WERI-Rb-1 (cell line): Measurements from ENCODE around the gene ATP1B1.

Experiments used
- DNase-seq: peaks from one replicate; pipeline ENCODE4 v3.0.0-alpha.2; 2020
- H3K27ac ChIP-seq: fragments of 250-450 bp; sonication (Bioruptor Pico); 2 replicates; pipeline ENCODE4 v1.5.1; 2020; ENCODE audit warnings: mild to moderate bottlenecking, moderate library complexity
- H3K27me3 ChIP-seq: fragments of 250-450 bp; sonication (Bioruptor Pico); 2 replicates; pipeline ENCODE4 v1.5.1; 2021; ENCODE audit warnings: mild to moderate bottlenecking, low read depth, moderate library complexity; ENCODE audit not compliant: insufficient read depth, severe bottlenecking
- H3K36me3 ChIP-seq: fragments of 250-450 bp; sonication (Bioruptor Pico); 2 replicates; pipeline ENCODE4 v1.5.1; 2020; ENCODE audit warnings: mild to moderate bottlenecking, moderate library complexity
- H3K4me3 ChIP-seq: 2 replicates; pipeline ENCODE4 v1.5.1; 2011; ENCODE audit warnings: low read depth, mild to moderate bottlenecking, control low read depth, low read length
- H3K9me3 ChIP-seq: fragments of 250-450 bp; sonication (Bioruptor Pico); 2 replicates; pipeline ENCODE4 v1.5.1; 2021; ENCODE audit warnings: mild to moderate bottlenecking, moderate library complexity; ENCODE audit not compliant: severe bottlenecking
- CTCF ChIP-seq: IDR thresholded peaks from 2 replicates; pipeline ENCODE4 v1.5.1; 2011; ENCODE audit warnings: low read depth, mild to moderate bottlenecking, control low read depth, inconsistent platforms, low read length

ATP1B1 gene

GRCh38 chr1:169132512-169133227 lies 26.2 kb downstream of the ATP1B1 start:
- no peak for DNase-seq
- Histone ChIP-seq H3K27me3 (no peaks in the 10 kb centered on the region), H3K4me3 (no peak overlapping the region), H3K36me3 (no peaks in the 10 kb centered on the region), H3K27ac (no peak overlapping the region), H3K9me3 (no peaks in the 10 kb centered on the region)
- no peak for TF ChIP-seq CTCF

- Histone ChIP-seq H3K27me3 (no peaks in the 10 kb centered on the region), H3K9me3 (no peaks in the 10 kb centered on the region), H3K27ac (no peak overlapping the region), H3K36me3 (no peaks in the 10 kb centered on the region), H3K4me3 (no peak overlapping the region)
- no peak for TF ChIP-seq CTCF
- no peak for DNase-seq
Measured at GRCh38 chr1:169133228-169133576, 26.7 kb downstream of the ATP1B1 start.

GRCh38 chr1:169133801-169134502 lies 27.5 kb downstream of the ATP1B1 start:
- no peaks in the 10 kb centered on the region for H3K9me3 ChIP-seq
- H3K27ac ChIP-seq, result no peak overlapping the region
- no peak for DNase-seq
- no peaks in the 10 kb centered on the region for H3K36me3 ChIP-seq
- no peak for TF ChIP-seq CTCF
- H3K27me3 ChIP-seq, result no peaks in the 10 kb centered on the region
- no peak overlapping the region for H3K4me3 ChIP-seq

GRCh38 chr1:169137357-169137756 lies 30.9 kb downstream of the ATP1B1 start:
- no peak overlapping the region for H3K4me3 ChIP-seq
- H3K27ac ChIP-seq, result no peak overlapping the region
- TF ChIP-seq CTCF, result no peak
- H3K27me3 ChIP-seq, result no peaks in the 10 kb centered on the region
- DNase-seq, result no peak
- no peaks in the 10 kb centered on the region for H3K36me3 ChIP-seq
- H3K9me3 ChIP-seq, result no peaks in the 10 kb centered on the region

- no peaks in the 10 kb centered on the region for H3K27me3 ChIP-seq
- H3K27ac ChIP-seq, result no peak overlapping the region
- no peaks in the 10 kb centered on the region for H3K9me3 ChIP-seq
- DNase-seq, result no peak
- no peak overlapping the region for H3K4me3 ChIP-seq
- no peaks in the 10 kb centered on the region for H3K36me3 ChIP-seq
- no peak for TF ChIP-seq CTCF
Measured at GRCh38 chr1:169138866-169139670, 32.6 kb downstream of the ATP1B1 start.
